Mesenchymal stem cell (in vitro differentiated cells and primary cell): ENCODE results near the gene VPS29.

ENCODE experiments used
- DNase-seq: peaks from one replicate; pipeline ENCODE4 v3.0.0-alpha.2; 2013
- H2AFZ ChIP-seq: one replicate; pipeline ENCODE4 v1.6.1; 2013; ENCODE audit warnings: low read depth, mild to moderate bottlenecking, control low read depth, inconsistent platforms, low read length, moderate library complexity
- H2AK5ac ChIP-seq: 2 replicates; pipeline ENCODE4 v1.6.1; 2013; ENCODE audit warnings: low read length, moderate library complexity, mild to moderate bottlenecking, inconsistent platforms; ENCODE audit not compliant: severe bottlenecking
- H2BK120ac ChIP-seq: one replicate; pipeline ENCODE4 v1.6.1; 2013; ENCODE audit warnings: low read depth, mild to moderate bottlenecking, inconsistent platforms, low read length, moderate library complexity
- H2BK12ac ChIP-seq, 2 experiments: one replicate each; pipeline ENCODE4 v1.6.1; 2013; ENCODE audit warnings: inconsistent platforms in 2 of 2, low read length in 2 of 2, mild to moderate bottlenecking in 2 of 2, moderate library complexity in 2 of 2, control low read depth in 1 of 2
- H2BK15ac ChIP-seq: one replicate; pipeline ENCODE4 v1.6.1; 2013; ENCODE audit warnings: mild to moderate bottlenecking, low read depth, inconsistent platforms; ENCODE audit not compliant: poor library complexity, severe bottlenecking
- H2BK5ac ChIP-seq: 2 replicates; pipeline ENCODE4 v1.6.1; 2013; ENCODE audit warnings: low read depth, mild to moderate bottlenecking, low read length, control low read depth, inconsistent platforms; ENCODE audit not compliant: poor library complexity, severe bottlenecking
- H3K14ac ChIP-seq, 2 experiments: one replicate each; pipeline ENCODE4 v1.6.1; 2013; ENCODE audit warnings: inconsistent platforms in 2 of 2, low read length in 2 of 2, control low read depth in 1 of 2, mild to moderate bottlenecking in 1 of 2, moderate library complexity in 1 of 2
- H3K18ac ChIP-seq, 2 experiments: one replicate each; pipeline ENCODE4 v1.6.1; 2013; ENCODE audit warnings: inconsistent platforms in 2 of 2, low read length in 2 of 2, control low read depth in 1 of 2, low read depth in 1 of 2, mild to moderate bottlenecking in 1 of 2
- H3K23ac ChIP-seq, 2 experiments: one replicate each; pipeline ENCODE4 v1.6.1; 2013; ENCODE audit warnings: inconsistent platforms in 2 of 2, low read length in 2 of 2, mild to moderate bottlenecking in 2 of 2, moderate library complexity in 2 of 2, control low read depth in 1 of 2
- H3K27ac ChIP-seq: 2 replicates; pipeline ENCODE4 v1.5.1; 2013; ENCODE audit warnings: mild to moderate bottlenecking, moderate library complexity, low read length, control low read depth, inconsistent platforms; ENCODE audit not compliant: poor library complexity, severe bottlenecking
- H3K27me3 ChIP-seq, 2 experiments: 2 replicates each; pipeline versions ENCODE4 v1.6.1 to v1.7.0; 2013; ENCODE audit warnings: low read length in 2 of 2, mild to moderate bottlenecking in 2 of 2, moderate library complexity in 2 of 2, control low read depth in 1 of 2, inconsistent platforms in 1 of 2; ENCODE audit not compliant: control insufficient read depth in 1 of 2, insufficient read depth in 1 of 2
- H3K36me3 ChIP-seq, 2 experiments: 2 replicates each; pipeline versions ENCODE4 v1.6.1 to v1.7.0; 2013; ENCODE audit warnings: low read length in 2 of 2, control low read depth in 1 of 2, inconsistent platforms in 1 of 2, low read depth in 1 of 2, mild to moderate bottlenecking in 1 of 2; ENCODE audit not compliant: insufficient read depth in 2 of 2, control insufficient read depth in 1 of 2
- H3K4ac ChIP-seq, 2 experiments: one replicate each; pipeline ENCODE4 v1.6.1; 2013; ENCODE audit warnings: inconsistent platforms in 2 of 2, low read length in 2 of 2, mild to moderate bottlenecking in 2 of 2, moderate library complexity in 2 of 2, control low read depth in 1 of 2, low read depth in 1 of 2
- H3K4me1 ChIP-seq: 2 replicates; pipeline ENCODE4 v1.6.1; 2013; ENCODE audit warnings: low read depth, low read length, control low read depth; ENCODE audit not compliant: control insufficient read depth, insufficient read depth
- H3K4me2 ChIP-seq: 2 replicates; pipeline ENCODE4 v1.6.1; 2013; ENCODE audit warnings: low read length, mild to moderate bottlenecking, inconsistent platforms; ENCODE audit not compliant: poor library complexity, severe bottlenecking
- H3K4me3 ChIP-seq, 2 experiments: 2 replicates each; pipeline versions ENCODE4 v1.5.1 to v1.7.0; 2013; ENCODE audit warnings: low read length in 2 of 2, mild to moderate bottlenecking in 2 of 2, control low read depth in 1 of 2, low read depth in 1 of 2; ENCODE audit not compliant: insufficient read depth in 1 of 2
- H3K79me1 ChIP-seq: replicated peaks from 2 replicates; pipeline ENCODE4 v1.6.1; 2013; ENCODE audit warnings: mild to moderate bottlenecking, control low read depth, low read length, inconsistent platforms; ENCODE audit not compliant: poor library complexity, severe bottlenecking
- H3K9ac ChIP-seq: 2 replicates; pipeline ENCODE4 v1.7.0; 2013; ENCODE audit warnings: mild to moderate bottlenecking, low read length, moderate library complexity
- H3K9me3 ChIP-seq: 2 replicates; pipeline ENCODE4 v1.7.0; 2013; ENCODE audit warnings: mild to moderate bottlenecking, low read length; ENCODE audit not compliant: control insufficient read depth
- H4K8ac ChIP-seq: one replicate; pipeline ENCODE4 v1.6.1; 2013; ENCODE audit warnings: inconsistent platforms, mild to moderate bottlenecking, low read length, moderate library complexity
- H4K91ac ChIP-seq: one replicate; pipeline ENCODE4 v1.6.1; 2013; ENCODE audit warnings: mild to moderate bottlenecking, low read length, inconsistent platforms
- WGBS: methylation state at CpG from one replicate; pipeline ENCODE4 v1.1.7; 2013; ENCODE audit warnings: mixed read lengths; 5-methylcytosine and 5-hydroxymethylcytosine counted together

VPS29 gene

GRCh38 chr12:110501399-110501751 lies 536 bp downstream of the VPS29 start:
- H3K14ac ChIP-seq: peak overlapping the region in 1 of 2 experiments; percentile 68
- no peak overlapping the region for H2BK15ac ChIP-seq
- peaks cover 8% of the 10 kb centered on the region for H3K4me1 ChIP-seq
- H3K18ac ChIP-seq: peak overlapping the region; percentile 76 to 81
- under 1% methylated on average over 17 of the region's 17 CpGs for WGBS
- H3K4ac ChIP-seq: peak overlapping the region in 1 of 2 experiments; percentile 74
- peak overlapping the region; percentile 72 for H3K4me2 ChIP-seq
- peak overlapping the region; percentile 98 for H3K9ac ChIP-seq
- H3K4me3 ChIP-seq: peak overlapping the region; percentile 89 to 92
- H3K36me3 ChIP-seq: peaks cover 7 to 14% of the 10 kb centered on the region in 2 experiments
- H2AK5ac ChIP-seq: no peak overlapping the region
- no peak overlapping the region for H2BK120ac ChIP-seq
- H3K27me3 ChIP-seq: no peaks in the 10 kb centered on the region
- no peaks in the 10 kb centered on the region for H3K79me1 ChIP-seq
- peak overlapping the region; percentile 80 for H3K27ac ChIP-seq
- H3K23ac ChIP-seq: peak overlapping the region in 1 of 2 experiments; percentile 14
- peak overlapping the region; percentile 87 for H4K91ac ChIP-seq
- H2BK12ac ChIP-seq: peak overlapping the region in 1 of 2 experiments; percentile 34
- peak overlapping the region; percentile 94 for H4K8ac ChIP-seq
- DNase-seq: peak; percentile 63
- H2BK5ac ChIP-seq: peak overlapping the region; percentile 69
- H2AFZ ChIP-seq: peak overlapping the region; percentile 72
- H3K9me3 ChIP-seq: no peaks in the 10 kb centered on the region

- Histone ChIP-seq H3K4ac (no peak overlapping the region), H2BK120ac (no peak overlapping the region), H2BK15ac (no peak overlapping the region), H3K18ac (no peak overlapping the region), H3K9ac (peak overlapping the region; percentile 98), H3K4me1 (peaks cover 8% of the 10 kb centered on the region), H2AK5ac (no peak overlapping the region), H4K91ac (no peak overlapping the region), H3K4me3 (no peak overlapping the region), H3K4me2 (no peak overlapping the region), H3K23ac (no peak overlapping the region), H3K36me3 (peaks cover 10 to 35% of the 10 kb centered on the region in 2 experiments), H3K14ac (no peak overlapping the region), H3K79me1 (peaks cover 3% of the 10 kb centered on the region), H3K27me3 (no peaks in the 10 kb centered on the region), H2AFZ (no peak overlapping the region), H3K9me3 (no peaks in the 10 kb centered on the region), H3K27ac (no peak overlapping the region), H2BK5ac (no peak overlapping the region), H4K8ac (no peak overlapping the region), H2BK12ac (no peak overlapping the region)
- DNase-seq: peak; percentile 37
- WGBS: no CpG with 5 or more reads among the region's 4 CpGs
Observed at GRCh38 chr12:110498984-110499706, 2.8 kb downstream of the VPS29 start.

GRCh38 chr12:110475426-110475825 lies 26.5 kb downstream of the VPS29 start:
- H4K8ac ChIP-seq: no peak overlapping the region
- no peak overlapping the region for H2BK120ac ChIP-seq
- no peak overlapping the region for H3K23ac ChIP-seq
- H3K79me1 ChIP-seq: peaks cover 11% of the 10 kb centered on the region
- no peak overlapping the region for H2BK15ac ChIP-seq
- H3K9ac ChIP-seq: no peak overlapping the region
- H3K36me3 ChIP-seq: peaks cover 12 to 20% of the 10 kb centered on the region in 2 experiments
- no peaks in the 10 kb centered on the region for H3K4me1 ChIP-seq
- H3K4me3 ChIP-seq: no peak overlapping the region
- no peak overlapping the region for H3K18ac ChIP-seq
- no peaks in the 10 kb centered on the region for H3K27me3 ChIP-seq
- H3K14ac ChIP-seq: no peak overlapping the region
- no peak overlapping the region for H2AFZ ChIP-seq
- peak; percentile 43 for DNase-seq
- no peak overlapping the region for H2BK12ac ChIP-seq
- H3K4ac ChIP-seq: no peak overlapping the region
- H3K9me3 ChIP-seq: no peaks in the 10 kb centered on the region
- 96% methylated on average over 2 of the region's 7 CpGs for whole genome bisulfite sequencing
- no peak overlapping the region for H3K27ac ChIP-seq
- no peak overlapping the region for H3K4me2 ChIP-seq
- H4K91ac ChIP-seq: no peak overlapping the region
- no peak overlapping the region for H2BK5ac ChIP-seq
- no peak overlapping the region for H2AK5ac ChIP-seq

- Histone ChIP-seq H3K9ac (peak within 1 kb of the TSS; percentile 99), H3K27me3 (no peaks in the 10 kb centered on the region), H2BK12ac (peak within 1 kb of the TSS; percentile 20 to 51), H2AFZ (peak within 1 kb of the TSS; percentile 97), H4K91ac (peak within 1 kb of the TSS; percentile 4), H3K4me1 (peaks cover 6% of the 10 kb centered on the region), H3K4me2 (peak within 1 kb of the TSS; percentile 79), H3K36me3 (peaks cover 0 to 16% of the 10 kb centered on the region in 2 experiments), H2AK5ac (no peak within 1 kb of the TSS), H3K79me1 (peaks cover 19% of the 10 kb centered on the region), H3K27ac (peak within 1 kb of the TSS; percentile 92), H2BK15ac (peak within 1 kb of the TSS; percentile 90), H3K4me3 (peak within 1 kb of the TSS; percentile 79 to 92), H2BK5ac (peak within 1 kb of the TSS; percentile 21), H3K23ac (peak within 1 kb of the TSS in 1 of 2 experiments; percentile 31), H3K18ac (peak within 1 kb of the TSS; percentile 50 to 73), H3K9me3 (no peaks in the 10 kb centered on the region), H2BK120ac (peak within 1 kb of the TSS; percentile 96), H4K8ac (peak within 1 kb of the TSS; percentile 85), H3K14ac (peak within 1 kb of the TSS in 1 of 2 experiments; percentile 30), H3K4ac (peak within 1 kb of the TSS; percentile 19 to 78)
- under 1% methylated on average over 78 of the region's 78 CpGs for WGBS
- DNase-seq: peak; percentile 99
Observed at GRCh38 chr12:110468214-110469048, 33.5 kb downstream of the VPS29 start, which contains the start of the genes FAM216A and GPN3. Gene FAM216A (plus strand): TSS chr12:110468845. CDS start chr12:110468876, 31 bp downstream. Gene GPN3 (minus strand): TSS chr12:110468257. CDS start chr12:110468203, 54 bp downstream.
